Activated CD4-positive, alpha-beta T cell treated with anti-CD3 and anti-CD28 coated beads, Interleukin-10, Interleukin-2, amounts not matched to agents 100 ng/mL and 50 ng/mL, durations not matched to agents 16 hours and 8 hours (primary cell): ENCODE measurements around the gene DUS3L.
"Not testable (repeated sequence)": the region's sequence is repeated elsewhere in the genome, so short reads cannot be mapped to it uniquely, and the experiment has no call there.

ENCODE experiments used
- DNase-seq: peaks from one replicate; pipeline ENCODE4 v3.0.0-alpha.2; 2020

Gene DUS3L

GRCh38 chr19:5799247-5800241 is 8.6 kb upstream of the DUS3L start:
- no peak for DNase-seq

- DNase-seq, result no peak
Observed at GRCh38 chr19:5798244-5798643, 7.3 kb upstream of the DUS3L start.

DNA sequence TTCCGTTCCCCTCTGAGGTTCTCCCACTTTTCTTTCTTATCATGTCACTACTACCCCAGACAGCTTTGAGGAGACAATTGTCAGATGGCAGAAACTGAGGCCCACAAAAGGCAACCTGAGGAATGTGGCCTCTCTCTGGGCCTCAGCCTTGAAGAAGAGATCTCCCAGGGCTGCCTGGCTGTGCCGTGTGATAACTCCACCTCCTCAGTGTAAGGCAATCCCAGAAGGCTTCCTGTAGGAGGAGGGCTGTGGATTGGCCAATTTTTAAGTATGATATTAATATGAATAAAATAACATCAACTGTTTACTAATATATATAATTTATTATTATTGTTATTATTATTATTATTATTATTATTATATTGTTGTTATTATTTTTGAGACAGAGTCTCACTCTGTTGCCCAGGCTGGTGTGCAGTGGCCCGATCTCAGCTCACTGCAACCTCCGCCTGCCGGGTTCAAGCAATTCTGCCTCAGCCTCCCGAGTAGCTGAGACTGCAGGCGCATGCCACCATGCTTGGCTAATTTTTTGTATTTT is 4.5 kb upstream of the DUS3L start:
- DNase-seq, result no peak

GRCh38 chr19:5793188-5793587 is 2.2 kb upstream of the DUS3L start:
- no peak for DNase-seq

- no peak for DNase-seq
Observed at GRCh38 chr19:5792224-5792623, 1.3 kb upstream of the DUS3L start.

GRCh38 chr19:5789886-5790558 is 941 bp downstream of the DUS3L start:
- DNase-seq, result no peak

- DNase-seq, result no peak
Observed at GRCh38 chr19:5789351-5789761, 1.6 kb downstream of the DUS3L start.

GRCh38 chr19:5788422-5788821 is 2.5 kb downstream of the DUS3L start:
- DNase-seq, result no peak

DNA sequence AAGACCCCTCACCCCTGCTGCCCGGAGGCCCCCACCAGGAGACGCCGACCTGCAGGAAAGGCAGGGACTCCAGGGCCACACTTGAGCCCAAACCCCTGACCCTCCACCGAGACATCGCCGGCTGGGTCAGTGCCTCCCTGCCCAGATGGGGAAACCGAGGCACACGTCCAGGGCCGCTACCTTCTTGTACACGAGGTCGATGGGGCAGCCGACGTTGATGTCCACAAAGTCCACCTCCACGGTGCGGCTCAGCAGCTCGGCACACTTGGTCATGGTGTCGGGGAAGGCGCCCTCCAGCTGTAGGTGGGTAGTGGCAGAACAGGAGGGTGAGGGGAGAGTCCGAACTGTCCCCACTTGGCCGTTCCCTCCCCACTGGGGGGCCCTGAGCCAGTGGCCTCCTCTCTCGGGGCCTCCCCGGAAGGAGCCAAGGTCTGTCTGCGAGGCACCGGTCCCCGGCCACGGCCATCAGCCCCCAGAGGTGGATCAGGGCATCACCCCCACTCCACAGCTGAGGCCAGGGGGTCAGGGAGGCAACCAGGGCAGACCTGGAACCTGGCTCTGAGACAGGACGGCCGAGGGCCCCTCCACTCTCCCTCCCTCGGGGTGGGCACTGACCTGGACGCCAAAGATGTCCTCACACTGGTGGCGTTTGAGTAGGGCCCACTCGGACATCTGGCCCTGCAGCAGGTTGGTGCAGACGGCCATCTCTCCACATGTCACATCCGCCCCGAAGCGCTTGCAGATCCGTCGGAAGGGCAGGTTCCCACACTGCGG is 3.4 kb downstream of the DUS3L start:
- no peak for DNase-seq

DNA sequence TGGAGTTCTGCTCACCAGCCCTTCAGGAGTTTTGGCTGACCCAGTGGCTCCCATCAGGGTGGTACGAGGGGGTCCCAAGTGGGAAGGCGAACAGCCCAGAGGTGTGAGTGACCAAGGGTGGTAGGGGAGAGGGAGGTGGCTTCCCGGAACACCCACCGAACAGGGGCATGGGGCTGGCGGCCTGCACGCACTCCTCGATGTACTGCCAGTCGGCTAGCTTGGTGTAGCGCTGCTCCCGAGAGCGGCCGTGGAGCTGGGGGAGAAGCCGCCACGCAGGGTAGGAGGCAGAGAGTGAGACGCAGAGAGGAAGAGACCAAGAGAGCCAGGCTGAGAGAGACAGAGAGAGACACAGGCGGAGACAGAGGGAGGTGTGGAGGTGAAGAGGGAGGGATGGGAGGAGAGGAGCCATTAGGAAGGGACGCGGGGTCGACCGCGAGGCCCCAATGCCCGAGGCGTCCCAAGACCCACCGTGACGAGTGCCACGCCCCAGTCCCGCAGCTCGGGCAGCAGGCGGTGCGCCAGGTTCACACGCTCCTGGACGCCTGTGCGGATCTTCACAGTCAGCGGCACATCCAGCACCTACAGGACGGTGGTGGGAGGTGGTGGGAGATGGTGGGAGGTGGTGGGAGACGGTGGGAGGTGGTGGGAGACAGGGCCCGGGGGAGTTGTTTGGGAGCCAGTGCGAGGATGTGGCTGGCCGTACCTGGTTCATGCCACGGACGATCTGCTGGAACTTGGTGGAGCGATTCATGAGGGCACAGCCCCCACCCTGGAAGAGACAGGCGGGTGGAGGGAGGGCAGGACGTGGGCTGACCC is 4.2 kb downstream of the DUS3L start:
- no peak for DNase-seq

GRCh38 chr19:5785423-5785822 is 5.5 kb downstream of the DUS3L start:
- no peak for DNase-seq

DNA sequence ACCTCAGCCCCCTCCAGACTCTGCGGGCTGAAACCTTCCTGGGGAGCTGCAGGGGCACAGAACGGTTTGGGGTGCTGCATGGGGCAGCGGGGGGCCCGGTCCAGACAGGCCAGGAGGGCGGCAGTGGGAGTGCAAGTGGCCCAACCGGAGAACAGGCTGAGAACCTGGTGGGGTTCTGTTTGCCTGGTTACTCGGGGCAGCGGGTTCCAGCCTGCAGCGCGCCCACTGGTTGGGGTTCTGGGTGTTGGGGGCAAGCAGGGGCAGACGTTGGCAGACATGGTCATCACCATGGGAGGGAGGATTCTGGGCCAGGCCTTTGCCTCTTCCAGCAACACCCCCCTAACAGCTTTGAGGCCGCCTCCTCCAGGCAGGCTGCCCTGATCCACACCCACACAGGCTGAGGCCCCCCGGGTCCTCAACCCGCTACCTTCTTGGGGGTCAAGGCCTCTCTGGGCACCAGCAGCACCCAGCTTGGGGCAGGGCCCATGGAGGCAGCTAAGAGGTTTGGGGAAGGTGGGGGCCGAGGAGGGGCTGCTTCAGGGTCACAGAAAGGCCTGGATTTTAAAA is 6.3 kb downstream of the DUS3L start, which contains the start of gene PRR22:
PRR22 (minus strand) TSS at position 166 of the 567 bp plus-strand sequence; CDS start at position 80, 86 bp downstream.
- DNase-seq, result no peak

DNA sequence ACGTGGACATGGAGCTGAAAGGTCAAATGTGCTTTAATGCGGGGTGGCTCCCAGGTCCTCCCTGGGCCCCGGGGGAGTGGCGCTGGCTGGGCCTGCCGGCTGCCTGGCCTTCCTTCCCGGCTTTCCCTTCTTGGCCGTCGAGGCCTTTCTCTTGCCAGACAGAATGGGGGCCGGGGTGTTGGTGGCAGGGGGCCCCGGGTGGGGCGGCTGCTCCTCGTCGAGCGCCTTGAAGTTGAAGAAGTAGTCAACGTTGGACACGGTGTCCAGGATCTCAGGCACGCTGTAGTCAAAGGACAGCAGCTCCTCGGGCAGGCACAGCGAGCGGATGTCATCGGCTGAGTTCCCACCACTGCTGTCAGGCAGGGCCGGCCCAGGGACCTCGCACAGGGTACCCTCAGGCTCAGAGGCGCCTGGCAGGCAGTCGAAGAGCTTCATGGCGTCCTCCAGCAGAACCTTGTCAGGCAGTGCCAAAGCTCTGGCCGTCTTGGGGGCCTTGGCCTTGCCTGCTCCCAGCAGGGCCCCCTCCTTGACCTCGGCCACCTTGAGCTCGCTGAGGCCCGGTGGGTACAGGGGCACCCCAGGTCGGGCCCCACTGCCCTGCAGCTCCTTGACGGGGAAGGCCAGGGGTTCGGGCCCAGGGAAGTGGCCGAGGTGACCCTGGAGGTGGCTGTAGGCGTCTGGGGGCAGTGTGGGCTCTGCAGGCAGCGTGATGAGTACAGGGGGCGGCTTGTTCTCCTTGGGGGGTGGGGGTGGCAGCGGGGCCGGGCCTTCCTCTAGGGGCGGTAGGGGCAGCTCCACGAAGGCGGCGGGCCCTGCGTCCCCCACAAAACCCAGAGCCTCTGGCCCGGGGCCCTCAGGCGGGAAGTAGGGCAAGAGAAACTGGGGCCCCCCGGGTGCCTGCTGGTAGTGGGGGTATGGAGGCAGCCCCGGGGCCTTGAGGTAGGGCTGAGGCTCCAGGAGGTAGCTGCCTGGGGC is 7.7 kb downstream of the DUS3L start:
- DNase-seq, result no peak

DNA sequence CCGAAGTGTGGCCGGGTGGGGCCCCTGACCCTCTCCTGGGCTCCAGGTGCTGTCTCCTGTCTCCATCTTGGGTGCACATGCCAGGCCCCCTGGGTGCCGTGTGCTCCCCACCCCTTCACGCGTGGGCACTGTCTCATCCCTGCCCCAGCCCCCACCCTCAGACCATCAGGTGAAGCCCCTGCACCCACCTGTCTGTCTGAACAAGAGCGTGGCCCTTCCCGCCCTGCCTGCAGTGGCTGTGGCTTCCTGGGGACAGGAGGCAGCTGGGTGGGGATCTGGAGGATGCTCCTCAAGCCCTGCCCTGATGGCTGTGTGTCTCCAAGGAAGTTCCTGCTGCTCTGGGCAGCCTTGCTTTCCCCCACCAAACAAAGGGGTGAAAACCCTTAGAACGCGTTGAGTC is 8.6 kb downstream of the DUS3L start:
- no peak for DNase-seq

- not testable (repeated sequence) for DNase-seq
Observed at GRCh38 chr19:5780916-5781315, 10.0 kb downstream of the DUS3L start.

DNA sequence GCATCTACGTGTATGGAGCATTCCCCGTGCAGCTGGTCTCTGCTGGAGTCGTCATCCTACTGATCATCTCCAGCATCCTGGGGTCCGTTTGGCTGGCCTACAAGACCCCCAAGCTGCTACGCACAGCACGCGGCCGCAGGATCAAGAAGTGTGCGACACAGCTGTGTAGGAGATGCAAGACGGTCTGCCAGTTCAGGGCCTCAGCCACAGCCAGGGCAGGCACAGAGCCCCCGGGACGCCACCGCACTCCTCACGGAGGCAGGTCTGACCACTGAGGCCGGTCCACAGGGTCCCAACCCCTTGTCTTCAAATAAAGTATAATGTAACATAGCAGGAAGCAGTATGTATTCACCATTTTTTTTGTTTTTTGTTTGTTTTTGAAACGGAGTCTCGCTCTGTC is 12.6 kb downstream of the DUS3L start:
- DNase-seq, result no peak

DNA sequence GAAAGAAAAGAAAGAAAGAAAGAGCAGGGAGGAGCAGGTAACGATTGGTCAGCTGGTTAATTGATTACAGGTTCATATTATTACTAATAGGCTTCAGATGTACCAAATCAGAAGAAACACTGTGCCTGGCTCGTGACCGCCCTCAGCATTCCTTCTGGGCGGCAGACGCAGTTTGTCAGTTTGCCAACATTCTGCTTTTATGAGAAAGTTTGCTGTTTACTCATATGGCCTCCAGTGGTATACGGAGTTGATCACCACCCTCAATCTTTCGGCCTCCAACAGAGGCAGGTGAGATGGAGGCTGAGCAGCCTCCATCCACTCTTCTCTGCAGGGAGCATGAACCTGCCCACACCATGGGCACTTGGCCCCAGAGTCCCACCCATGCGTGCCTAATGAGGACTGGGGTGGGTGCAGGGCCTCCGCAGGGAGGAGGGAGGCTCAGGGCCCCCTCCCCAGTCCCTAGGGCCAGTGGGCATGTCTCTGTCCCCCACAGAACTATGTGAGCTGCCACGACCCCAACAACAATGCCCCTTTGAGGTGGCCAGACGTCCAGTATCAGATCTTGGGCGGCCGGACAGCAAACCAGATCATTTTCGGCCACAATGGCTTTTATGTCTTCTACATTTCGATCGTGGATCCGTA is 15.2 kb downstream of the DUS3L start:
- DNase-seq, result no peak

DNA sequence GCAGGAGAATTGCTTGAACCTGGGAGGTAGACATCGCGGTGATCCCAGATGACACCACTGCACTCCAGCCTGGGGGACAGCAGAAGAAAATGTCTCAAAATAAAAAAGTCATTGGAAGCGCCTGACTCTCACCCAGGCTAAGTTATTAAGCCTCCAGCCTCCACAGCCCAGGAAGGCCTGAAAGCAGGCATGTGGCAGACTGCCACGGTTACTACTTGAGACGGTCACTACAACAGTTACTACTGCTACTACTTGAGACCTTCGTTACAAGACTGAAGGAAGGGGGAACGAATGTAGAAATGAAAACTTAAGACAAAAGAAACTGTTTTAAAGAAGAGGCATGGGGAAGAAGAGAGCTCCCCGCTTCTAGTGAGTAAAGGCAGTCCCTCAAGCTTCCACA is 16.0 kb downstream of the DUS3L start:
- DNase-seq, result no peak

- DNase-seq, result no peak
Observed at GRCh38 chr19:5773276-5773675, 17.7 kb downstream of the DUS3L start.

- no peak for DNase-seq
Observed at GRCh38 chr19:5772416-5772815, 18.5 kb downstream of the DUS3L start.
